Medulla oblongata (tissue), 1 donor: ENCODE data around the gene PKD2.
A peak's percentile ranks its signal among the peaks of the same experiment; 100 is the strongest.
"Not testable (repeated sequence)": the region's sequence is repeated elsewhere in the genome, so short reads cannot be mapped to it uniquely, and the experiment has no call there.

Source experiments
- DNase-seq: peaks from one replicate; pipeline ENCODE4 v3.0.0-alpha.2; 2015; ENCODE audit errors: extremely low spot score

Gene PKD2

DNA sequence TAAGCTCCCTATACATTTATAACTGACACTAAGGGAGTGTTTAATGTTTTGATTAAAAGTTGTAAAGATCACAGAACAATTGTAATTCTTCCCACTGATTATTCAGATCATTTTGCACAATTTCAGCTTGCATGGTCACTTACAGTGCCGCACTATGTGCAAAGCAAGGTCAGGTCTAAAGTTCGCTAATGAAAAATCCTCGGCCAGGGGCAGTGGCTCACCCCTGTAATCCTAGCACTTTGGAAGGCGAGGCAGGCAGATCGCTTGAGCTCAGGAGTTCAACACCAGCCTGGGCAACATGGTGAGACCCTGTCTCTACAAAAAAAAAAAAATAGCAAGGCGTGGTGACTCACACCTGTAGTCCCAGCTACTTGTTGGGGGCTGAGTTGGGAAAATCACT, 57.0 kb downstream of the PKD2 start:
- DNase-seq = no peak

DNA sequence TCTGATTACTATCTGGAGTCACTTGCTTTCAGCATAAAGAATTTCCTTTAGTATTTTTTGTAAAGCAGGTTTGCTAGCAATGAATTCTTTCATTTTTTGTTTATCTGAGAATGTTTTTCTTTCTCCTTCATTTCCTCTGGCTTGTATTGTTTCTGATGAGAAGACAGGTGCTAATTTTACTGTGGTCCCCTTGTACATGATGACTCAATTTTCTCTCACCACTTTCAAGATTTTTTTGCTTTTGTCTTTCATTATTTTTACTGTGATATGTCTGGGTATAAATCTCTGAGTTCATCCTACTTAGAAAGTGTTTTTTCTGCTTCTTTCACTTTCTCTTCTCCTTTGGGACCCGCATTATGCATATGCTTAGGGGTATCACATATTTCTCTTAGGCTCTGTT, 62.6 kb downstream of the PKD2 start:
- DNase-seq = no peak

DNA sequence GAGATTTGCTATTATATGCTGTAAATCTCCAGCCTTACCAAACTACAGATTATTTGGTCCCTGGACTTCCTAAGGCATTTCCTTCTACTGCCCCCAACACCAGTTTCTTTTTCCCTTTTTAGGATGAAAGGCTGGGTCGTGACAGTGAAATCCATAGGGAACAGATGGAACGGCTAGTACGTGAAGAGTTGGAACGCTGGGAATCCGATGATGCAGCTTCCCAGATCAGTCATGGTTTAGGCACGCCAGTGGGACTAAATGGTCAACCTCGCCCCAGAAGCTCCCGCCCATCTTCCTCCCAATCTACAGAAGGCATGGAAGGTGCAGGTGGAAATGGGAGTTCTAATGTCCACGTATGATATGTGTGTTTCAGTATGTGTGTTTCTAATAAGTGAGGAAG, 67.9 kb downstream of the PKD2 start:
- no peak for DNase-seq

DNA sequence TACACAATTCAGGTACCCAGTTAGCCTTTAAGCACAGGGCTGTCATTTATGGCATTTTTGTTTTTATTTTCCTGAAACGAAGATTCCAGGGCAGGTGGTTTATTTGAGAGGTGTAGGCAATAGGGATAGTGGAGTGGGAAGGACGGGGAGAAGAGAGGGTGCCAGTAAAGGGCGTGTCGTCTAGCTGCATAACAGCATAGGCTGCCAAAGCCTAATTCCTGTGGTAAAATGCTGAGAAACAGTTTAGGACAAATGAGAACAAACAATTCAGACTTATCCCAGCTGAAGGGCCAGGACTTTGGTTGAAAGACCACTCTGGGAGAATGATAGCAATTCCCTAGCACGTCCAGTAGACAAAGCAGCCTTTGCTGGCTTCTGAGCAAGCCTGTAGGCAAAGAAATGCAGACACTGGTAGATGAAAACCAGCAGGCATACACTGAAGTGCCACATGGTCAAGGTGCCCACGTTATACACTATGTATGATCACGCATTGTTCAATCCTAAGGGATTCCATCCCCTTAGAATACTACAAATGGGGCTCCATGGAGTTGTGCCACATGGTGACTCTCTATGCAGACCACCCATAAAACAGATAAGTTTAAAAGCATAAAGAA, 70.6 kb downstream of the PKD2 start:
- no peak for DNase-seq

DNA sequence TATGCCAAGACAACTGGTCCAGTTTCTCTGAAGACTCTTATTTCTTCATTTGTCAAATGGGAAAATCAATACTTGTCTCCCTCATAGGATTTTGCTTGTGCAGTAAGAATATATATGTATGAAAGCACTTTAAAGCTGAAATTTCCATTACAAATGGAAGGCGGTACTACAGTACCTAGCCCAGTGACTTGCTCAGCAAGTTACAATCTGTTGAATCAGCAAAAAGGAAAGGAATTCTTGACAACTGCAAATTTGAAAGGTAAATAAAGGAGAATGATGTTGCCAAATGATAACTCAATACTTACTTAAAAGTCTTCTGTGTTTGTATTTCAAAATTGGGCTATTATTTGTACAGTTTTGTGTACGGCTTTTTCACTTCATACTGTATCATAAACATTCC, 71.1 kb downstream of the PKD2 start:
- no peak for DNase-seq

DNA sequence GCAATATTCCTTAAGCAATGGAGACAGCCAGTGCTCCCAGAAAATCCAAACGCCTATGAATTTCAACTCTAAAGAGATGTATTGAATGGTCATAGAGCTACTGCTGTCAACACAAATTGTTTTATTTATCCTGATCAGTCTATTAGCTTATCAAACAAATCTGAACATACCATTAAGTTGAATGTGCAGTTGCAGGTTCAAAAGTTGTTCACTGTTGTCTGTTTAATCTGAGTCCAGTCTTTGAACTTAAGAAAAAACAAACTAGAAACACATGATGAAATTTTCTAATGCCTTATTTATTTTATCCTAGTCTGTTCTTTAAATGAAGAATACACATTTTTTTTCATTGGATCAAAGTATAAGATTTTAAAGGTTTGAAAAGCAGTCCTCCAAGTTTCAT, 73.2 kb downstream of the PKD2 start:
- no peak for DNase-seq

DNA sequence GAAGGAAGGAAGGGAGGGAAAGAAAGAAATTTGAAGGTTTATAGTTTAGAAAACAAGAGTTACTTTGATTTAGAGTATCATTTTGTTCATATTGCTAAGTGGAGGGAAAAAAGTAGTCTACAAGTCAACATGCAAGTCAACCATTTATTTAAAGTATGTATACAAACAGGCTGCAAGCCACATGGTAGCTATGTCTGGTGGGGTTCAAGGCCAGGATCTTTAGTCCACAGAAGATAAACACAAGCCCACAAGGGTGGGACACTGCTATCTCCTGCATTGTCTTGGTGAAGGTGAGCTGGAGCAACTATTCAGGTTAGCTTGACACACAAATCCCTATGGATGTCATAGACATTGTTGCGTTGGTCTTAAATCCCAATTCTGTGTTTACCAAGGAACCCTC, 79.6 kb downstream of the PKD2 start:
- no peak for DNase-seq

DNA sequence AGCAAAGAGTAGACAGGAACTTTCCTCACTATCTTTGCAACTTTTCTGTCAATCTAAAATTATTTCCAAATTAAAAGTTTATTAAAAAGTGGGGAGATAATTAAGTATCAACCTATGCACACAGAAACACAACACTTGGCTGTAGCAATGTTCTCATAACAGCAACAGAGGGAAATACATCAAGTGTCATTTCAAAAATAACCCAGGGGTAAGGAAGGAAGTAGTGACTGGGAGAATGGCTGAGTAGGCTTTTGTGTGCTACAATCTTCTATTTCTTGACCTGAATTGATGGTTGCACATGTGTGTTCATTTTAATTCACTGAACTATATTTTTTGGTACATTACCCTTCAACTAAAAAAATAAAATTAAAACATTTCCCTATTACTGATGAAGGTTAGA, 83.5 kb downstream of the PKD2 start:
- peak; percentile 22 for DNase-seq

DNA sequence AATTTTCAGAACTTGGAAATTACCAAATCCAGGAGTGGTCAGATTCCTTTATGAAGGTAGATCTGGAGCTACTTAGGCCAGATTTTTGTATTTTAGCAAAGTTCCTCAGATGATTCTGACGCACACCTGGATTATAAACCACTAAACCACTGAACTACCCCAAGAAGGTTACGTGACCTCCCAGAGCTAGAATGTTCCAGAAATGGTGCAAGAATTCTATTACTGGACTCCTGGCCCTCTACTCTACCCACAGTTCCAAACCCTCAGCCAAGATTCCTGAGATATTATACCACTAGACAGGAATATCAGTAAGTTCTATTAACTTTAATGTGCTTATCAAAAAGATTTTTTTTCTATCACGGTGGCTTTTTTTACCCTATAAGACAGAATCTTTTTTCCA, 83.9 kb downstream of the PKD2 start:
- no peak for DNase-seq

DNA sequence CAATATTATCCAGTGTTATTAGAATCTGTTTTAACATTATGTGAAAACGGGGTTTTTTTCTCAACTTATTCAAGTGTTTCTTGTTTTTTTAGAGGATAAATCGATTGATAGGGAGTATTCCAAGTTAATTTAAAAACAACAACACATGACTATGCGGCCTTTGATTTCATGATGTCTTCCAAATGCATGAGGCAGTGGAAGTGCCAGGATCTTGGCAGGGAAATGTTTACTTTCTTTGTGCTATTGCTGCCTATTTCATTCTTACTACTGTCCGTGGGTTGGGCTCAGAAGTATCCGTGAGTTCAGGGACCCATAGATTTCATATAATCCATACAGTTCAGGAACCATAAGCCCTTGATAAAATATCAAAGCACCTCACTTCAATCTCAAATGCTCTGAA, 86.4 kb downstream of the PKD2 start:
- DNase-seq = no peak

DNA sequence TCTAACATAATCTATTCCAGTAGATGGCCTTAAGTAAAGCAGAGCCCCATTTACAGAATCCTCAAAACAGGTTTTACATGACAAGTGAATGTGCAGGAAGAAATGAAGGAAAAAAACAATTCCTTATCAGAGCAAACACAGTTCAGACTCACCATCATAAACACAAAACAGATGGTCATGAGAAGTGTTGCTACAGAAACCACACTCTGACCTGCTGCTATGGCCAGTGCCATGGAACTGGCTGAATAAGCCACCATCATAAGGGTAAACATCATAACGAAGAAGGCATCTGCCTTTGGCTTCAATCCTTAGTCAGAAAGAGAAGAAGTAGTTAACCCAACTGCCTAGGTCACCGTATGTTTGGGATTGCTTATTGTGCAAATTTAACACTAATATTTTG, 89.9 kb downstream of the PKD2 start:
- DNase-seq = no peak

DNA sequence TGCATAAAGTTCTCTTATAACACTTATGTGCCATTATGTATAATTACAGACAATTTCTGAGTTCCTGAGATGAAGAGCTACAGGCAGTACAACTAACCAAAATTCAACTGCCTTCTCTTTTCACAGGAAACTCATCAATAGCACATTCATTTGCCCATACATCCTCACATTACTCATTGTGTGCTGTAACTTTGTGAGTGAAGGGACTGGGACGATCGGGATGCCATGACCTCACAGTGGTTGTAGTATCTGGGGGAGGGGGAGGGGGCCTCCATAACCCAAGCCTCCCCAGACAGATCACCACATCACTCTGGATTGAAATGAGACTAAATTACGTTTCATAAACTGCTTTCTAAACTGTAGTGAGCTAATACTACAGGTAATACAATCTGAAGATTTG, 90.3 kb downstream of the PKD2 start:
- no peak for DNase-seq

DNA sequence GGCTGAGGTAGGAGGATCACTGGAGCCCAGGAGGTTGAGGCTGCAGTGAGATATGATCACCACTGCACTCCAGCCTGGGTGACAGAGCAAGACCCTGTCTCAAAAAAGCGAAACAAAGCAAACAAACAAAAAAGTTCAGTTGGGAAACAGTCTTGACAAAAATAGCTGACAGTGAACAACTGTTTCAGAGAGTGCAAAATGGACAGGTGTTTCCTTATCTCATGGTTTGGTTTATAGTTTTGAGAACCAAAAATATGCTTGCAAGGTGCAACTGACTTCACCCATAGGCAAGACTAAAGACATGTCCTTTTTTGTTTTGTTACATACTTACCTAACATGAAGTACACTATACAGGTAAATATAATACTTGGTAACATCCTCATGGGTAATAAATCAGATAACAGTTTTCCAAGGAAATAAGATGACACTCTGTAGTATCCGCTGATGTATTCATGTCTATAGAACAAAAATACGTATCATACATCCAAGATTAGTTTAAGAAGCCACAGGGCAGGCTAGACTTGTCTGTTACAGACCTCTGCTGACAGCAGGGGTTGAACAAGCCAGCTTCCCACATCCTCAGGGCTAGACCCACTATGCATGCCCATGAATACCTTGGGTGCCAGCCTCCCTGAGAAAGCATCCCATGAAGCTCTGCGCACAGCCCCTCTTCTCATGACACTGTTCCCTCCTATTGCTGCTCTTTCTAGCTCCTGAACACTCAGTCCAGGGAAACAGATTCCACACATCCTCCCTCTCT, 91.7 kb downstream of the PKD2 start:
- no peak for DNase-seq

DNA sequence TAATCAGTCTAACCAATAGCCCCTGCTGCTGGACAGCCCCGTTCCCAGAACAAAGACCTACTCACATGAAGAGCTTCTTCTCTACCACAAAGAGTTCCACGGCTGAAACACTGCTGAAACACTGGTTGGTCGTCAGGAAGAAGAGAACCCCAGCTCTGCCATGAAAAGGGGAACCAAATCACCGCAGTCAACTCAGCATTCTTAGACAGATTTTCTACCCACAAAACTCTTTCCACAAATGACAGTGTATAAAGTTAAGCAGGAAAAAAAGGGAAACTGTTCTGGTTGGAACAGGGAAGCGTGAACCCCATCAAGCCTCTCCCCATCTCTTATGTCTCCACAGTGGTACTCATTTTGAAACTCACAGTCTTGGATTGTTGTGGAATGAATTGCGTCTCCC, 93.7 kb downstream of the PKD2 start:
- DNase-seq = peak; percentile 82

DNA sequence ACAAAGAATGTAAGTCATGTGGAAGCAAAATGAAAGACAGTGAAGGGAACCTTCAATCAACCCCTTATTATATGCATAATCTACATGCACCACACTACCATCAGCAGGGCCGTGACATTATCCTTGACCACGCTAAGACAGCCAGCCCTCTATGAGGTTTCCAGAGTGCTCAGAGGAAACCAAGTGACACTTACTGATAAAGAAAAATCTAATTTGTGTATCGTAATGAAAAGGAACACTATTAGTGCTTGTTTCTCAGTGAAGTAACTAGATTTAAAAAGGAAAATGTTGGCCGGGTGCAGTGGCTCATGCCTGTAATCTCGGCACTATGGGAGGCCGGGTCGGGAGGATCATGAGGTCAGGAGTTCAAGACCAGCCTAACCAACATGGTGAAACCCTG, 94.6 kb downstream of the PKD2 start:
- no peak for DNase-seq

DNA sequence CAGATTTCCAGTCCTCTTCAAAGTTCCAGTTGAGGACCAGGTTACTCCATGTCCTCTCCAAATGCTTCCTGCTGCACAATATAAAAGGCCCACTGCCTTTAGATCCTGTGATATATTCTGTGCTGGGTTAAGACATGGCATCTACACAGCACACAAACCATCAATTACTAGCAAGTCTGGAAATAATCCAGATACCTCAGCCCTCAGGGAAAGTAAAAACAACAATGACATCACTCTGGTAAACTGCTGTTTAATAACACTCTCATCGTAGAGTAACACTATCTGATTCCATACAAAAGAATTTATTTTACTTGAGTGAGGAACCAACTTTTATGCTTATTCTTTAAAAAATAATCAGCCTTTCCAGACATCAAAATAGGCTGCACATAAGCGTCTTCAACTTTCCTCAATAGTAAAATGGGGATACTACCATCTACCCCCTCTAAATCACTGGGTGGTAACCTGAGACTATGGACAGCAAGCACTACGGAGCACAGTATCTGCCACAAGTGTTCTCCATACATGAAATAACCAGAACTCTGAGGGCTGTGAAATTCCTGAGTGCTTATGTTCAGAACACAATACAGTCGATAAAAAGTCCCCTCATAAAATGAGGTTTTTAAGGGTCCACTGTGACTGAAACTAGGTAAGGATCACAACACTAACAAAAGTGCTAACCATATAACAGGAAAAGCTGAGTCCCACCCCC, 97.6 kb downstream of the PKD2 start:
- no peak for DNase-seq

DNA sequence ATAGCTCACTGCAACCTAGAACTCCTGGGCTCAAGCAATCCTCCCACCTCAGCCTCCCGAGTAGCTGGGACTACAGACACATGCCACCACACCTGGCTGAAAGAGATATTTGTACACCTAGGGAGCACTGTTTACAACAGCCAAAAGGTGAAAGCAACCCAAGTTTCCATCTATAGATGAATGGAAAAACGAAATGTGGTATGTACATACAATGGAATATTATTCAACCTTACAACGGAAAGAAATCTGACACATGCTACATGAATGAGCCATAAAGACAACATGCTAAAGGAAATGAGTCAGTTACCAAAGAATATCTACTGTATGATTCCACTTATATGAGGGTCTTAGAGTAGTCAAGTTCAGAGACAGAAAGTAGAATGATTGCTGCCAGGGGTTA, 98.8 kb downstream of the PKD2 start:
- no peak for DNase-seq

DNA sequence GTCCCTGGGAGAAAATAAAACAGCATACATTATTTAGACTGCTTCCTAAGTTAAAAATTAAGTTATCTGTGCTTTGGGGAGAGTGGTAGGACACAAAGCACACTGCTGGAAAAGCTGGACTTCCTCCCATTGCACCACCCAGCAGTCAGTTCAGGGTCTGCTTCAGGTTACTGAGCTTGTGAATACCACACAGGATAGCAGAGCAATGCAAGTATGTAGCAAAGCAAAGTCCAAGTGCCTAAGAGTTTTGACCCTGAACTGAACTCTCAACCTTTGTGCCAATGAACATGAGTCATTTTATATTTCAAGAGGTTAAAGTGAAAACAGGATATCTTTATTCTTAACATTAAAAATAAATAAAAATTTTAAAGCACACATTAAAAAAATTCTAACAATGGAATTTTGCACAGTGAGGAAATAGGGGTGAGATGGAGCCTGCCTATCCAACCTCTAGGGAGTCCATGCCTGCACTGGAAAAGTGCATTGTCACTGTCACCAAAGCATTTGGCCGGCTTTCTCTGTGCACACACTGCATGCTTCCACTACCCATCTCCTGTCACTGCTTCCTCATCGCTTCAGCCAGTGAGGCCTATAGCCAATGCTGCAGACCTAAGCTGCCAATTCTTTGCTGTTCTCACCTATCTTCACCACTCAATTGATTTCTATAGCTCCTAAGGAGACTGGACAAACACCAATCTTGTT, 100.1 kb downstream of the PKD2 start:
- DNase-seq = no peak

DNA sequence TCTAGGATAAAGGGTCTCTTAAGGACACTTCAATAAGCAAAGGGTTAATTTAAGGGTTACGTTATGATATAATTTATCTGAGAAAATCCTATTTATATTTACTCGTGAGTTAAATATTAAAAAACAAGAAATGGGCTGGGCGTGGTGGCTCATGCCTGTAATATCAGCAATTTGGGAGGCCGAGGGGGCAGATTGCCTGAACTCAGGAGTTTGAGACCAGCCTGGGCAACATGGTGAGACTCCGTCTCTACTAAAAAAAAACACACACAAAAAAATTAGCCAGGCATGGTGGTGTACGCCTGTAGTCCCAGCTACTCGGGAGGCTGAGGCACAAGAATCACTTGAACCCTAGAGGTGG, 100.7 kb downstream of the PKD2 start:
- DNase-seq = not testable (repeated sequence)

DNA sequence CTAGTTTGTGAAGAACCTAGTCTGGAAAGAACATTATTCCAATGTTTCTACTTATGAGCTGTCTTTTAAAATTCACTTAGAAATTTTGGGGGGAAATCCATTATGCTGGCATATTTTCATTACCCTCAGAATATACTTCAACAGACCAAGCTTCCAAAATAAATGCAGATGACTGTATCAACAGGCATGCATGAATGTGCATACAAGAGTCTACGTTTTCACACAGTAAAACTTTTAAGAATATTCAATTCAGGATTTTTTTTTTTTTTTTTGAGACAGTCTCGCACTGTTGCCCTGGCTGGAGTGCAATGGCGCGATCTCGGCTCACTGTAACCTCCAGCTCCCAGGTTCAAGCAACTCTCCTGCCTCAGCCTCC, 101.3 kb downstream of the PKD2 start:
- no peak for DNase-seq

DNA sequence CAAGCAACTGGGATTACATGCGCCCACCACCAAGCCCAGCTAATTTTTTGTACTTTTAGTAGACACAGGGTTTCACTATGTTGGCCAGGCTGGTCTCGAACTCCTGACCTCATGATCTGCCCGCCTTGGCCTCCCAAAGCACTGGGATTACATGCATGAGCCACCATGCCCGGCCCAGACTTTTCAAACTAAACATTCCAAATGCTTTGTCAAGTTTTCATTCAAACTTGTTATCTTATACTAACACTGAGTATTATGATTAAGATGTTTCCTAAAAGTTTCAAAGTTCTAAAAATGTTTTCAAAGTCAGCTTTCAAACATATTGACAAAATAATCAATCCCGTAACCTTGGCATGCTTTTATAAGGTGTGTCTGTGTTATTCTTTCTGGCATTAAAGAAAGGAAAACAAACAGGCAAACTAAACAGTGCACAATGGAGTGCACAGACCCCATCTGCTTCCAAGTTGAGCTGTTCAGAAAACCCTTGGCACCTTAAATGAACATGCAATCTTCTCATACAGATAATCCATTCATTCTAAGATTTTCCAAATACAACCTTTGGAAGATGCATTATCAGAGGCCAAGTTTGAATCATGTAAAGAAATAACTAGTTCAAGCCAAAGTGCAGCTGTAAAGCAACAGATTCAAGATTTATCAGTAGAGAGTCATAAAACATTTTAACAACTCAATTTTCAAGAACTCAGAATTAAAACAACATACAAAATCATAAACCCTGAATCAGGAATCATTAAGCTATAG, 101.9 kb downstream of the PKD2 start:
- no peak for DNase-seq

DNA sequence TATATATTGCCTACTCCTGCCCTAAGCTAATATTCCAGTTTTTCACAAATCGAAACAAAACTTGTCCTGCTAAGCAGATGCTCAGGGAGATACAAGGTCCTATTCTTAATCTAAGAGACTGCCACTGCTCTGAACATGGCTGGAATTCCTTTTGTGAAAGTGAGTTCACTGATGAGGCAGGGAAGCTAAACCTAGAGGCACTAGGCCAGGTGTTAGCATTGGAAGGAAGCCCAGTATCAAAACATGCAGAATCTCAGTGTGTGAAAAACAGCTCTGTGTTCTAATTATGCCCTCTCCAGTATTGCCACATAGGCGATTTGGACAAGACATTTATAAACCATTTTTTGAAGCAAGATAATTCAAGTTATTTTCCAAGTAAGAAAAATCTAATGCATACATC, 103.4 kb downstream of the PKD2 start:
- no peak for DNase-seq
